Germinal center (tissue), 1 donor: ENCODE results near the gene RAET1E.
"Not testable (repeated sequence)": the region's sequence is repeated elsewhere in the genome, so short reads cannot be mapped to it uniquely, and the experiment has no call there.

Experiments used
- DNase-seq: peaks from one replicate; pipeline ENCODE4 v3.0.0; 2012; ENCODE audit warnings: mixed read lengths, low spot score

Gene RAET1E, protein sequence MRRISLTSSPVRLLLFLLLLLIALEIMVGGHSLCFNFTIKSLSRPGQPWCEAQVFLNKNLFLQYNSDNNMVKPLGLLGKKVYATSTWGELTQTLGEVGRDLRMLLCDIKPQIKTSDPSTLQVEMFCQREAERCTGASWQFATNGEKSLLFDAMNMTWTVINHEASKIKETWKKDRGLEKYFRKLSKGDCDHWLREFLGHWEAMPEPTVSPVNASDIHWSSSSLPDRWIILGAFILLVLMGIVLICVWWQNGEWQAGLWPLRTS

DNA sequence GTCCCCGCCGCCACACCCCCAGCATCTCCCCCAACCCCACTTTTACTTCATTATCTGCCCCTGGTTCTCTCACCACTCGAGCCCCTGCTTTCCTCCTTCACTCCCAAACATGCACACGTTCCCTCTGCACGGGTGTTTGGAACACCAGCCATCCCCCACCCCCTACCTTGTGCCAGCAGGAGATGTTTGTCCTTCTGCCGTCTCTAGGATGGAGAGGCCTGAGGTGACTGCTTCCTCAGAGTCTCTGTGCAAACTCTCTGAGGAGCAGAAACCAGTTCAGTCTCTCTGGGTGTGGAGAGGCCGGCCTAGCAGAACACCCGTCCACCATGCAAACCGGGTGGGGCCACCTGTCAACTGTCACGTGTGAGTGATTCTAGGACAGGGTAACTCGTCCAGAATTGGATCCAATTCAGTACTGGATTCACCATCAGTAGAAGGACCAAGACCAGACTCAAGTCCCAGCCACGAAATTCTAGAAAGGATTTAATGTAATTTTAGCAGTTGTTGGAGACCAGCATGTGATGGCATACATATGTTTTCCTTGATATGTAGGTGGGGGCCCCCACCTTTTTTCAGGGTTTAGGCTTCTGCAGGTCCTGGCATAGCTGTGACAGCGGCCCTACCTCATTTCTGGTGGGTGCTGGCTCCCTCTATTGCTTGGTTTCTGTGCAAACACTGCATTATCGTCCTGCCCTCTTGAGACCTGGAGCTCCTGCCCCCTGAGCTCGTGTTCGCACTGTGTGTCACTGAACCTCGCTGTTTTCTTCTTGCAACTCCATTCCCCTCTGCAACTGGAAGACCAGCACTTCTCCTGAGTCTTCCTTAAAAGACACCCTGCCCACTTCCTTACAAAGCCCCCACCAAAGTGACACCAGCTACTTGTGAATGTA lies at the start of gene RAET1E:
Gene RAET1E, minus strand, starts transcription at position 259 of the 890 bp plus-strand sequence. CDS start 7,212 bp downstream, outside the sequence.
- no peak for DNase-seq

DNA sequence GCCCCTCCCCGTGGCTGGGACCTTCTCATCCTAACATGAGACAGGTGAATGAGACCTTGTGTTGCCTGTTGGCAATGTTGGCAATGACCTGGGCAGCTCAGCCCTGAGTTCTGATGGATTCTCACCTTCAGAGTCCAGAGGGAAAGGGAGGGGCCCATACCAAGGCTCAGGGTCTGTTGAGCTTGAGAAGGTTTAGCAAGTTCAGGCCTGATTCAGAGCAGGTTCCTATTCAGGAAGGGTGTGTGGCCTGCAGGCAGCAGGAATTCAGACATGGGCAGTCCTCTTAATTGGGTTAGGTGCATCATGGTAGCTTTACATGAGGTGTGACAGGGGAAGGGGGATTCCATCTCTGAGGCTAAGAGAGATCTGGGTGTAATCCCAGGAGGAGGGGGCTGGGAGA lies 49.6 kb upstream of the RAET1E start:
- not testable (repeated sequence) for DNase-seq

GRCh38 chr6:149946631-149947030 lies 48.7 kb upstream of the RAET1E start:
- not testable (repeated sequence) for DNase-seq

GRCh38 chr6:149945276-149945675 lies 47.4 kb upstream of the RAET1E start:
- DNase-seq, result not testable (repeated sequence)

- not testable (repeated sequence) for DNase-seq
Observed at GRCh38 chr6:149943321-149943720, 45.4 kb upstream of the RAET1E start.

DNA sequence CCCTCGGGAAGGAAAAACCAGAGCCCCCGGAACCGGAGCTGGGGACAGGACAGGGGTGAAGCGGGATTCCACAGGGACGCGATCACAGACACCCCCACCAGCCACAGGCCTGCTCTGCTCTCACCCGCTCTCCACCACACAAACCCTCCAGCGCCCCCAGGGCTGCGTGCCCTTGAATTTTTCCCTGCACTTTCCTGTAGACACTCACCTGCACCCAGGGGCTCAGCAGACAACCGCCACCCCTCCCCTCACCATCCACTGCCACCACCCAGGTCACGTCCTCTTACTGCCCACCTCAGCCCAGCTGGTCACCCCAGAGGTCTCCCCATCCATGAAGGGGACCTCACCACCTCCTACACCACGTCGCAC lies 44.5 kb upstream of the RAET1E start:
- no peak for DNase-seq

- DNase-seq, result peak; percentile 94
Observed at GRCh38 chr6:149941583-149942460, 43.9 kb upstream of the RAET1E start, which contains the start of gene ULBP2. Gene ULBP2, plus strand, starts transcription at chr6:149942014. Its CDS starts 59 bp downstream, at chr6:149942073.

DNA sequence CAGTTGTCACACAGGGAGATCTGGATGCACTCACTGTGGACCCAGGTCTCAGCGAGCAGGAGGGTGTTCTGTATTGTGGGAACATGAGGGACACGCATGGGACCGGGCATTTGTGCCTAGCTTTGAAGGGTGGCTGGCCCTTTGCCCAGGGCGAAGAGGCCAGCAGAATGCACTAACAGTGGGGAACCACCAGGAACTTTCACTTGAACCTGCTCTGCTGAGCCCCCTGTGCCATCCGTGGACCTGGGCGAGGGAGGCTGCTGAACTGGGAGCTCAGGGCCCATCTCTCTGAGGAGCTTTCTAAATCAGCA lies 42.7 kb upstream of the RAET1E start:
- no peak for DNase-seq

- no peak for DNase-seq
Observed at GRCh38 chr6:149939909-149940671, 42.2 kb upstream of the RAET1E start.

GRCh38 chr6:149939356-149939648 lies 41.4 kb upstream of the RAET1E start:
- no peak for DNase-seq

GRCh38 chr6:149938571-149939355 lies 40.9 kb upstream of the RAET1E start:
- peak; percentile 42 for DNase-seq

GRCh38 chr6:149938013-149938570 lies 40.2 kb upstream of the RAET1E start:
- not testable (repeated sequence) for DNase-seq

GRCh38 chr6:149936743-149937142 lies 38.8 kb upstream of the RAET1E start:
- DNase-seq, result no peak

- no peak for DNase-seq
Observed at GRCh38 chr6:149935668-149936067, 37.8 kb upstream of the RAET1E start.

DNA sequence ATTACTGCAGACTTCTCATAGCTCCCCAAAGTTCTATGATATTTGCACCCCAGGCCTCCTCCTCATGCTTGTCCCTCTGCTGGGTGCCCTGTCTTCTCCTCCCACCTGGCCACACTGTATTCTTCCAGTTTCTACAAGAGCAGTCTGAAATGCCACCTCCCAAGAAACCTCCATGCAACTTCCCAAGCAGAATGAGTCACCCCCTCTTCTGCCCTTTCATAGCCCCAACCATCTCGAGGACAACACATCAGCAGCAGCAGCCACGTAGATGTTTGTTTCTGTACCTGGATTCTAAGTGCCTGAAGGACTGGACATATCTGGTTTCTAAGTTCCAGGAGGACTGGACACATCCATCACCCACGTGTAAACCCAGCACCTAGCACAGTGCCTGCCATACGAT lies 37.3 kb upstream of the RAET1E start:
- no peak for DNase-seq

- peak; percentile 47 for DNase-seq
Observed at GRCh38 chr6:149934249-149935156, 36.6 kb upstream of the RAET1E start.

DNA sequence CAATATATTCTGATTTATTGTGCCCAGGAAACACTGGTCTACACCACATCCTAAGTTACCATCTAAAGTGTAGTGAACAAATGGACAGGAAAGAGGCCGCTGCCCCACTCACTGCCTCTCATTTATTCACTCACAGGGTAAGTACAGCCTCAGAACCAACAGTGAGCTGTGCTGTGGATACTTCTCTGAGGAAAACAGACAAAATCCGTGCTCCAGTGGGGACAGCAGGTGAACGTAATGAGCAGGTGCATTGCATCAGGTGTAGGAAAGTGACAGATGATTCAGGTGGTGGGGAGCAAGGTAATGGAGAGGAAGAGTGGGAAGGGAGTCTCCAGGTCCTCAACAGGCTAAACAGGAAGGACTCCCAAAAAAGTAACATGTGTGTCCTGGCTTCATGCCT lies 35.5 kb upstream of the RAET1E start:
- no peak for DNase-seq

DNA sequence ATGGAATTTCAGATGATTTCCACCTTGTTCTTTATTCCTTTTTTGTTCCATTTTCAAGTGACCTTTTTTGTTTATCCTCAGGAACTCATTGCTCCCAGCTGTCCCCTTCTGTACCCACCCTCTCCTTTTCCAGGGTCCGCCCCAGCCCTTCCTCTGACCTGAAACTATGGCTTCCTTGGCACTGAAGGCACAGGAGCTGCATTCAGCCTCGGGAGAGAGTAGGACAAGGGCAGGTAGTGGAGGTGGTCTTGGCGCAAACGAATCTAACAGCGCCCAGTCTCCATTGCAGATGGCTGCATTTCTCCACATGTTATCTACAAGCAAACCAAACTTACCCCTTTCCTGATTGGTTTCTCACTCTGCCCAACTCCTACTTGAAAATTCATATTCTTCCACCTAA lies 35.1 kb upstream of the RAET1E start:
- no peak for DNase-seq

- no peak for DNase-seq
Observed at GRCh38 chr6:149931501-149931900, 33.6 kb upstream of the RAET1E start.

GRCh38 chr6:149929422-149929821 lies 31.5 kb upstream of the RAET1E start:
- peak; percentile 36 for DNase-seq
